BJ (cell line): ENCODE measurements around the gene C3AR1. TPM values are rescaled to one million over a fixed set of nuclear protein-coding genes. Genes with fewer than 3 reads are reported as not detected.
"Not testable (repeated sequence)": the region's sequence is repeated elsewhere in the genome, so short reads cannot be mapped to it uniquely, and the experiment has no call there.

ENCODE experiments used
- CTCF ChIA-PET: fragments of 350-600 bp; formaldehyde crosslinking; extraction: SDS; loops from one replicate; lab custom pipeline; 2021; ENCODE audit warnings: antibody characterized with exemption, inconsistent platforms; lab: Yijun Ruan, JAX
- POLR2A ChIA-PET: fragments of 300-600 bp; sonication (Branson Sonifier 250); formaldehyde crosslinking; extraction: SDS; loops from one replicate; lab custom pipeline; 2021; ENCODE audit warnings: antibody characterized with exemption; lab: Charles Lee
- DNase-seq: peaks from one replicate; pipeline ENCODE4 v3.0.0-alpha.2; 2011; ENCODE audit warnings: low read depth
- H3K27me3 ChIP-seq: 2 replicates; pipeline ENCODE4 v1.6.0; 2011; ENCODE audit warnings: low read length; ENCODE audit not compliant: control insufficient read depth, insufficient read depth
- H3K36me3 ChIP-seq: 2 replicates; pipeline ENCODE4 v1.5.1; 2011; ENCODE audit warnings: low read length; ENCODE audit not compliant: control insufficient read depth, insufficient read depth
- H3K4me3 ChIP-seq: 2 replicates; pipeline ENCODE4 v1.5.1; 2011; ENCODE audit warnings: low read depth, mild to moderate bottlenecking, control low read depth, low read length
- CTCF ChIP-seq: IDR thresholded peaks from 2 replicates; pipeline ENCODE4 v1.5.1; 2011; ENCODE audit warnings: low read depth, mild to moderate bottlenecking, control low read depth, inconsistent platforms, low read length, moderate library complexity; ENCODE audit not compliant: insufficient read depth
- polyA minus RNA-seq: library from RNA; depleted of rRNA, polyadenylated mRNA; stranded (reverse); fragments of >200 nt; gene quantifications from 2 replicates; pipeline ENCODE4 v1.2.3, GENCODE V29; 2011; rRNA and poly(A)+ RNA removed
- polyA plus RNA-seq: library from polyadenylated mRNA; depleted of rRNA; stranded (reverse); fragments of >200 nt; gene quantifications from 2 replicates; pipeline ENCODE4 v1.2.3, GENCODE V29; 2011; rRNA removed

Gene C3AR1
- polyA plus RNA-seq (0.11 and 0.13 TPM in 2 replicates), polyA minus RNA-seq (0.15 and 0.38 TPM in 2 replicates)

- no peak for DNase-seq
- TF ChIP-seq CTCF, result no peak
- no peaks in the 10 kb centered on the region for H3K36me3 ChIP-seq
- H3K27me3 ChIP-seq, result no peaks in the 10 kb centered on the region
- ChIA-PET CTCF (interaction anchor here (0.6 to 1.3 kb wide), 3 partner anchors 8 to 21 kb away, joined by 3 to 4 read pairs (median 4); no protein-coding TSS in a partner anchor), POLR2A (no interaction called here)
- no peak within 1 kb of the TSS for H3K4me3 ChIP-seq
These were observed at the start of gene C3AR1 for GRCh38 chr12:8065991-8066594. Gene C3AR1, minus strand, starts transcription at chr12:8066359. Its CDS starts 6,174 bp downstream, at chr12:8060185.

DNA sequence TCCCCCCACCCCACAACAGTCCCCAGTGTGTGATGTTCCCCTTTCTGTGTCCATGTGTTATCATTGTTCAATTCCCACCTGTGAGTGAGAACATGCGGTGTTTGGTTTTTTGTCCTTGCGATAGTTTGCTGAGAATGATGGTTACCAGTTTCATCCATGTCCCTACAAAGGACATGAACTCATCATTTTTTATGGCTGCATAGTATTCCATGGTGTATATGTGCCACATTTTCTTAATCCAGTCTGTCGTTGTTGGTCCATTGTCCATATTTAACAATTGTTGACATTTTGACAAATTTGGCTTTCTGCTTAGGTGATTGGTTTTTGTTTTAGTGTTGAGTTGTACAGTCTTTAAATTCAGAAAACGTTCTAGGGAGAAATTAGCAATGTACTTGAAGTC is 47.0 kb upstream of the C3AR1 start:
- H3K36me3 ChIP-seq, POLR2A ChIA-PET, H3K27me3 ChIP-seq, DNase-seq, H3K4me3 ChIP-seq: not testable (repeated sequence)
- CTCF ChIA-PET, result interaction anchor here (1.3 kb wide), 1 partner anchor 277 kb away, joined by 4 read pairs; no protein-coding TSS in a partner anchor

GRCh38 chr12:8108808-8109398 is 42.7 kb upstream of the C3AR1 start:
- peak; percentile 18 for DNase-seq
- POLR2A ChIA-PET, result no interaction called here

DNA sequence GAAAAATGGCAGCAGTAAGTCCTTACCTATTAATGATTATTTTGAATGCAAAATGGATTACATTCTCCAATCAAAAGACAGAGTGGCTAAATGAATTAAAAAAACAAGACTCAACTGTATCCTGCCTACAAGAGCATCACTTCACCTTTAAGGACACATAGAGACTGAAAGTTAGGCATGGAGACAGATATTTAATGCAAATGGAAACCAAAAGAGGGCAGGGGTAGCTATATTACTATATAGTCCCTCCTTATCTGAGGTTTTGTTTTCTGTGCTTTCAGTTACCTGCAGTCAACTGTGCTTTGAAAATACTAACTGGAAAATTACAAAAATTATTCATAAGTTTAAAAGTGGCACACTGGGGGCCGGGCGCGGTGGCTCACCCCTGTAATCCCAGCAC is 33.1 kb upstream of the C3AR1 start:
- Histone ChIP-seq H3K4me3 (no peak overlapping the region), H3K36me3 (peaks cover 3% of the 10 kb centered on the region; the same call in 1 of the 2 replicates), H3K27me3 (no peaks in the 10 kb centered on the region)
- ChIA-PET POLR2A (no interaction called here), CTCF (interaction anchor here (0.7 to 3.1 kb wide), 4 partner anchors 9 to 910 kb away, joined by 3 to 17 read pairs (median 4); no protein-coding TSS in a partner anchor)
- DNase-seq, result no peak
- TF ChIP-seq CTCF, result no peak

More at GRCh38 chr12:8108808-8109398, 42.7 kb upstream of the C3AR1 start:
- CTCF ChIA-PET, result interaction anchor here (0.6 to 2.6 kb wide), 18 partner anchors 10 to 288 kb away, joined by 3 to 17 read pairs (median 4); partner anchors contain the start of gene NECAP1
- H3K36me3 ChIP-seq, result no peaks in the 10 kb centered on the region
- peak; percentile 97 for TF ChIP-seq CTCF
- H3K4me3 ChIP-seq, result no peak overlapping the region
- no peaks in the 10 kb centered on the region for H3K27me3 ChIP-seq

DNA sequence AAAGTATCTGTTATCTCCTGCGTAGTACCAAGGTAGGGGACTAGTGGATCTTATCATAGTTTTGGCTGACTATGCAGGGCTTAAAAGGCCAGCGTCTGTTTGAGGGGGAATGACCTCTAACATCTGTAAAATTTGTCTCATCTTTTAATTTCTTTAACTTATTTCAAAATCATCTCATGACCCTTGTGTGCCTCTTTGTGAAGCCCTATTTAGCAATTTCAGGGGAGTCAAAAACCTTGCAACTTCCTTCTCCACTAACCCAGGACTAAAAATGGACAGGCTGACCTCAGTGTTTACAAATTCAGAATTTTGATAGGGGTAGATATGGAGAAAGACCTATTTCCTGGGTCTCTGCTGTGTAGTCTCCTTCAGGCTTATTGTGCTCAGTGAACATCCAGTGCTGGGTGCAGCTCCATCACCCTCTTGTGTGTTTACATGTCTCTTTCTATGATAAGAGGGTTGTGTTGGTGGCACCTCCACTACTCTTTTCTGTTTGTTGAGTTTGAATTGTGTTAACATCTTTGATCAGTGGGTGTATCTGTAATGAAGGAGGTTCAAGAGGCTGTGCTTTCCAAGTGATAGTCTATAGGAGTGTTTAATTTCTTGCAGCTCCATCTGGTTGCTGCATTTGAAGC is 30.2 kb upstream of the C3AR1 start:
- peaks cover 14% of the 10 kb centered on the region for H3K36me3 ChIP-seq
- POLR2A ChIA-PET, result no interaction called here

More for the DNA sequence above, 30.2 kb upstream of the C3AR1 start:
- no peak for TF ChIP-seq CTCF
- no peaks in the 10 kb centered on the region for H3K27me3 ChIP-seq
- no peak overlapping the region for H3K4me3 ChIP-seq
- DNase-seq, result no peak
- CTCF ChIA-PET, result no interaction called here
